GM19372 (cell line): Measurements from ENCODE around the gene UCKL1.
"Not testable (repeated sequence)": the region's sequence is repeated elsewhere in the genome, so short reads cannot be mapped to it uniquely, and the experiment has no call there.

Source experiments
- ATAC-seq: cut with Tn5 transposase; IDR thresholded peaks from one replicate; pipeline ENCODE4 v1.9.1; 2021; ENCODE audit warnings: mild to moderate bottlenecking, low read depth, moderate library complexity; ENCODE audit not compliant: unreplicated experiment

The UCKL1 gene

DNA sequence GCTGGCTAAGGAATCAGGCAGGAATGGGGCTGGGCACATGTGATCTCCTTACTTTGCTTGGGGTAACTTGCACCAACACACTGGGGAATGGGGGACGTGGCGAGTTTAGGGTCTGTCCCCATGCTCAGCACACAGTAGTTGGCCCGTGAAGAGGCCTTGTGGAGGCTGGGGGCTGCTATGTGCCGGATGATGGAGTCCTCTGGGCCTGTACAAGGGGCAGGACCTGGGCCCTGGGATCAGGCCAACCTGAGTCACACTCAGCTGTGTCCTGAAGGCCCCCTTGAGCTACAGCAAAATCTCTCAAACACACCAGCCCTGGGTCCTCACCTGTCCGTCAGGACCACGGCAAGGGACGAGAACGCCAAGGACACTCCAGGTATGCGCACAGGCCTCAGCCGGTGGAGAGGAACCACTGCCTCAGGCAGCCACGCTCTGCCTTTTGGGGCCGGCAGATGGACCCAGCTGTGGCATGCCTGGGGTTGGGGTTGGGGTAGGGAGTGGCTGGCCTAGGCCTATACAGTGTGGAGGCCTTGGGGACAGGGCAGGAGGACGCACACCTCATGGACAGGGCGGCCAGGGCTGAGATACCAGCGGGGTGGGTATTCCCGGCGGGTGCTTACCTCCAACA is 11.1 kb downstream of the UCKL1 start:
- no peak for ATAC-seq

DNA sequence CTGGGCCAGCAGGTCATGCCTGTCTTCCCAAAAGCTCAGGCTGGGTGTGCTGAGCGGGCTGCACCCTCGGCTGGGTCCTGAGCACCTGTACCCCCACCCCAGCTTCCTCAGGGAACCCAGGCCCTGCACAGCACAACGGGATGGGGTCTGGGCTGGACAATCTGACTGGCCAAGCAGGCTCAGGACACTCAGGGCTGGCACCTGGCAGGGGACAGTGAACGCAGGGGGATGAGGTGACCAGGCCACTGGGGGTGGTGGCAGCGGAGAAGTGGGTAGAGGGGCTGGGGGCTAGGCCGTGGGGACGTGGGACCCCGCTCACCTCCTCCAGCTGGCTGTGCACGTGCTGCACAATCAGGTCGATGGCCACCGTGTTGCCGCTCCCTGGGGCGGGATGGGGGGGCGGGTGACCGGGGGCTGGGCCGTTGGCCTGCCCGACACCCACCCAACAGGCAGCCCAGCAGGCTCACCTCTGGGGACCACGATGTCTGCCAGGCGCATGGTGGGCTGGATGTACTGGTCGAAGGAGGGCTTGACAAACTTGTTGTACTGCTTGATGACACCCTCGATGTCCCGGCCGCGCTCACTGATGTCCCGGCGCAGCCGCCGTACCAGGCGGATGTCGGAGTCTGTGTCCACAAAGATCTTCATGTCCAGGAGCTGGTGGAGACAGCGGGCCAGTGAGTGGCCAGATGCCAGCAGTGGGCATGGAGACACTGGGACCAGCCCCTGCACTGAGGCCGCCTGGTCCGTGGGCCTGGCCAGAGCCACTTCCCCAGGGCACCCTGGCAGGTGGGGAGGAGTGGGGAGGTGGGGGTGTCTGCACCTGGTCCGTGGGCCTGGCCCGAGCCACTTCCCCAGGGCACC is 11.9 kb downstream of the UCKL1 start:
- no peak for ATAC-seq

DNA sequence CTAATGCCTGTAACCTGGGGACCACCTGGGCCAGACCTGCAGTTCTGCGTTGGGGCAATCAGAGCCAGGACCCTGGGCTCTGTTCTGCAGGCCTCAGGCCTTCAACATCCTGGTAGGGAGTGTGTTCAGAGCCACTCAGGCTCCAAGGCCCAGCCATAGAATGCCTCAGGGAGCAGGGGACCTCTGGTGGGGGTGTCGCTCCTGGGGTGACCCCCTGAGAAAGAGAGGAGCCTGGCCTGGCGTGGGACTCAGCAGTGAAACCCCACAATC is 12.5 kb downstream of the UCKL1 start:
- ATAC-seq = no peak

DNA sequence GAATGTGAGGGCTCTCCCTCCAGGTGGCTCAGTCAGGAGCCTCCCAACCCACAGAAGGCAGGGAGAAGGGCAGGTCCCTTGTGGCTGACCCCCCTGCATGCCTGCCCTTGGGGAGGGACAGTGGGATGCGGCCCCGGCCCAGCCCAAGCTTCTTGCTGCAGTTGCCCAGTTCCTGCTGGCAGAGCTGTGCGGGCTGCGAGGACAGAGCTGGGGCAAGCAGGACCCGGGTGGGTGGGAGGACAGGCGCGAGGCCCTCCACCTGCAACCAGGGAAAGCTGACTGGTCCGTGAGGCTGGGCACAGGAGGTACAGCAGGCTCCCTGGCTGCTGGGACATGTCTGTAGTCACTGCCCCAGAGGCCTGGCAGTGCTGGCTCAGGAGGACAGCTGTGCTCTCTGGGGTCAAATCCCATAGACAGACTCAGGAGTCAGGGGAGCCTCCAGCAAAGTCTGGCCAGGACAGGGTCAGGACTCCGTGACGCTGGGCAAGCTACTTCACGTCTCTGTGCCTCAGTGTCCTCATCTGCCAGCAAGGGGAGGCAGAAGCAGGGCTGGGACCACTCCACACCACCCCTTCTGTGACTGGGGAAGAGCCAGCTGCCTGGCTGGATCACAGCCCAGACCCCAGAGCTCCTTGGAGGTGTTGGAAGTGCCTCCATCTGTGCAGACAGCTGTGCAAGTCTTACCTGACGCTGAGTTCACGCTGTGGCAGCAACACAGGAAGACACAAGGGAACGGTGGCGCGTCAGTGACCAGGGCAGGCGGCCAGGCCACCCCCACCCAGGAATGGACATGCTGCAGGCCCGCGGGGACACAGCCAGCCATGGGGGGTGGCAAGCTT is 13.0 kb downstream of the UCKL1 start:
- no peak for ATAC-seq

DNA sequence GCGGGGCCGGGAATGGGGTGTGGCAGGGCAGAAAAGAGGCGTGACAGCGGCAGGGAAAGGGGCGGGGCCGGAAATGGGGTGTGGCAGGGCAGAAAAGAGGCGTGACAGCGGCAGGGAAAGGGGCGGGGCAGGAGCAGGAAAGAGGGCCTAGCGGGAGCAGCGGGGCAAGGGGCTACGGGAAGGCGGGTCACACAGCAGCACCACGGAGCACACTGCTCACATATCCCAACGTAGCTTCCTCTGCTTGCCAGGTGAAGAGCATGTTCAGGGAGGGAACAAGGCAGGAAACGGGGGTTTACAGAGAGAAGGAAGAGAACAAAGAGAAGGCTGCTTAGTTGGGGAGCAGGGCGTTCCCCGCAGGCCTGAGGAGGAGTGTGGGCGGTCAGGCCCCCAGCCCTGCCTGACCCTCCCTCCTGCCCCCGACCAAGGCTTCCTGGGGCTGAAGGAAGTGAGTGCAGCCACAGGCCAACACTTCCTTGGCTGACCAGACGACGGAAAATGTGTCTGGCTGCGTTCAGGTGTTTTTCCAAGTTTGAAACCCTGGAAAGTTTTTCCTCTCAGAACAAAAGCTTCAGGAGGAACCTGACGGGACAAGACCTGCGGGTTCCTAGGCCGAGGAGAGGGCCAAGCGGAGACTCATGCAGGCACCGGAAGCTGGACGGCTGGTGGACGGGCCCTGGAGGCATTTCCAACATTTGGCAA is 13.8 kb downstream of the UCKL1 start:
- ATAC-seq = no peak

DNA sequence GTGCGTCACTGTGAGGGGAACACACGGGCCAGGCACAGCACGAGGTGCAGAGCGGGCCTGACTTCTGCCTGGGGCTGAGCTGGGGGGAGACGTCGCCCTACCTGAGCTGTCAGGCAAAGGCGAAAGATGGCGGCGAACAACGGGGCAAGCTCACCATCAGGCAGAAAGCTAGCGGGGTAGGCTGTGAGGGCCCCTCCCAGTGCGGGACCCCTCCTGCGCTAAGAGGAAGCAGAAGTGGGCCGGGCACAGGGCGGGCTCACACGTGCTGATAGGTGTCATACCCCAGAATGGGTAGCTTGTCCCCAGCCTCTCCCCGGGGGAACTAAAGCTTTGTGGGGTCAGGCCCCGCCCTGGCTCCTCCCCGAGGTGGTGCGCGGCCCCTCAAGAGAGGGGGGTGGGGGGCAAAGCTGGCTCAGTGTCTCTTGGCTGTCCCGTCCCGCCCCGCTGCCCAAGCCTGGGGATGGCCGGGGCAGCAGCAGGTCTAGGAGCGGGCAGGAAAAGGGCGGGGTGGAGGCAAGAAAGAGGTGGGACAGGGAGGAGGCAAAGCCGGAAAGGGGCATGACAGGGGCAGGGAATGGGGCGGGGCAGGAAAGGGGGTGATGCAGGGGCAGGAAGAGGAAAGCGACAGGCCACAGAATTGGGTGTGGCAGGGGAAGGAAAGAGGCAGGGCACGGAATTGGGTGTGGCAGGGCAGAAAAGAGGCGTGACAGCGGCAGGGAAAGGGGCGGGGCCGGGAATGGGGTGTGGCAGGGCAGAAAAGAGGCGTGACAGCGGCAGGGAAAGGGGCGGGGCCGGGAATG is 14.7 kb downstream of the UCKL1 start:
- ATAC-seq = no peak

DNA sequence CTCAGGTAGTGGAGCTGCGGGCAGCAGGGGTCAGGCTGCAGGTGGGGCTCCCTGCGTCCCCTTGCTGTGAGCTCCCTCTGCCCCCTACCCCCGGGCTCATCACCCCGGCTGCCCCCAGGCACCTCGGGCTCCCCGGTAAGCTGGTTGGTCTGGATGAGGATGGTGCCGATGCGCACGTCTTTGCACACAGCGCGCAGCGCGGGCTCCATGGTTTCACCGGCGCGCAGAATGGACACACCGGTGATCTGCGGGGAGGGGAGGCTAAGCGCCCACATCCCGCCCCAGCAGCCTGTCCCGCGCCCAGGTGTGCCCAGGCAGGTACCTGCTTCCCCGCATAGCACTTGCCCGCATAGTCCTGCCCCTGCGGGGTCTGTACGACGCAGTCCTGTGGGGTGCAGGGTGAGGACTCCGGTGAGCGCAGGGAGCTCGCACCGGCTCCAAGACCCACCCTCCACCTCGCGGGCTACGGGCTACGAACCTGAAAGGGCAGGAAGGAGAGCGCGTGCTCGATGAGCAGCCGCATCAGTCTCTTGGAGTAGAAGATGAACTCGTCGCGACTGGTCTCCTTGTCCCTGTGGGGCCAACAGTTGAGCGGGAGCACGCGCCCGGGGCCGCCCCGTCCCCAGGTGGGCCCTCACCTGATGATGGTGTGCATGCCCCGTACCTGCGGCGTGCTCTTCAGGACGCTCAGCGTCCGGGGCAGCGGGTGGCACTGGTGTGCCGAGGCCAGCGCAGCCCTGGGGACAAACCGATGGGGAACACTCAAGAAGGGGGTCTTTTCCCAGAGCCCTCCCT is 15.5 kb downstream of the UCKL1 start:
- ATAC-seq = no peak

DNA sequence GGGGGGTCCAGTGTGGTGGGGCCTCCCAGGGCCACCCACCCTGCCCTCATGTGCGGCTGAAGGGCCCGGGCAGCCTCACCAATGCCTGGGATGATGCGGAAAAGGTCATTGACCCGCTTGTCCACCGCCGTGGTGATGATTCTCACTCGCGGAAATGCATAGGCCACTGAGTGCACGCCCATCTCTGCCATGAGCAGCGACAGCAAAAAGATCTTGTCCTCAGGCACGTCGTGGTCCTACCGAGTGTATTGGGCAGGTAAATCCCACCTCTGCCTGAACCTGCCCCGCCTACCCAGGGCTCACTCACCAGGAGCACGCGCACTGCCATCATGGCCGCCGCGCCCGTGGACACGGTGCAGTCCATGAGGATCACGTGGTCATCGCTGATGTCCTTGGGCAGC is 16.1 kb downstream of the UCKL1 start:
- no peak for ATAC-seq

DNA sequence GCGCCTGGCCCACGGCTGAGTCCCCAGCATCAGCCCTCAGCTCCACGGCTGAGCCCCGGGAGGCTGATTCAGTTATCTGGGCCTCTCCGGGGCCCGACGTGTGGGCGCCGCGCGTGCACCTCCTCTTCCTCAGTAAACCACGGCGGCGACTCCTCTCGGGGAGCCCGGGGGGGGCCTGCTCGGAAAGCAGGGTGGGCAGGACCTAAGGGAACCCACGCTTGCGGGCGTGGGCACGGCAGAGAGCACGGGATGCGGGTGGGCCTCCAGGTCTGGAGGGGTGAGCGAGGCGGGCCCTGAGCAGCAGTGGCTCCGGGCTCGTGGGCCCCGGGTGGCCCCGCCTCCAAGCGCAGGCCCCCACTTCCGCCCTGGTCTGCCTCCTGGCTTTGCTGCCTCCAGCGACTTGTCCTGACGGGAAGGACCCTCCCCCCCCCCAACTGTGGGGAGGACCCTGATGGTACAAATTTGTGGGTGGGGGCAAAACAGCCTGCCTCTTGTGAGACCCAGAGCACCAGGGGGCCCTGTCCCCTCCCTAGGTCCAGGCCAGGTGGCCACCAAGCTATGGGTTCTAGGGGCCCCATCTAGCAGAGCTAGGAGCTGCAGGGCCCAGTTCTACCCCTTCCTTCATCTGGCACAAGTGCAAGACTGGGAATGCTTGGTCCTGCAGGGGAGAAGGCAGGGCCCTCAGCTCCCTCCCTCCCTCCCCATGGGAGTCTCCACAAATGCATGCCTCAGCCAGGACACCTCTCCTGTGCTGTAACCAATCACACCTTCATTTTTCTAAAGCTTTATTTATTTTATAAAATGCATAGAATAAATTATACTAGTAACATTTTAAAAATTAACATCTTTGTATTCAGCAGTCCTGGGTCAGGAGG is 16.9 kb downstream of the UCKL1 start:
- ATAC-seq = no peak

DNA sequence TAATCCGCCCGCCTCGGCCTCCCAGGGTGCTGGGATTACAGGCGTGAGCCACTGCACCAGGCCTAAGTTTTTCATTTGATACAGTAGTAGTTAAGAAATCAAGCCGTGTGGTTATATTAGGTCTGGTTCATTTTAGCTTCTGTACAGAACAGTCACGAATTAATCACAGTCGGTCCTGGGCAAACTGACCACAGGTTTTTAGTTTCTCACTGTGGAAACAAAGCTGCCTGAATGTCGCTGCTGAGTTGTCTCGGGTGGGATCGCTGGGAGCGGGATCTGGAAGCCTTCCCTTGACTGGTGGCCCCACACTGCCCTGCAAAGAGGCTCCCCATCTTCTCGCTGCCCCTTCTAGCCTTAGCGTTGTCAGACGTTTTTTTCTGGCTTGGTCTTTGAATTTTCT is 18.6 kb downstream of the UCKL1 start:
- ATAC-seq = no peak

DNA sequence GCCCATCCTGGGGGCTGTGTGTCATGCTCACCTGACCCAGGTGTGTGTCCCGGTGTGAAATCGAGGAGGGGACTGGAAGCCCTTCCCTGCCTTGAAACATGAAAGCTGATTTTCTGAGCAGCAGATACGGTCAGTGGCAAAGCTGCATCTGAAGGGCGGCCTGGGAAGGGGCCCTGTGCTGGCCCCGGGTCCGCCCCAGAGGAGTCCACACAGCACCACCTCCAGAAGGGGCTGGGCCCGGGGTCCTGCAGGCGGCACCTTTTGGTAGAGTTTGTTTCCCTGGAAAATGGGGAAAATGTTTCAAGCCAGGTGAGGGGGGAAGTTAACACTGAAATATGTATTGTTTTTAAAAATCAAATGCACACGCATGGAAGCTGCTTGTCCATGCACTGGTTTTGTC is 20.8 kb downstream of the UCKL1 start:
- ATAC-seq = no peak

DNA sequence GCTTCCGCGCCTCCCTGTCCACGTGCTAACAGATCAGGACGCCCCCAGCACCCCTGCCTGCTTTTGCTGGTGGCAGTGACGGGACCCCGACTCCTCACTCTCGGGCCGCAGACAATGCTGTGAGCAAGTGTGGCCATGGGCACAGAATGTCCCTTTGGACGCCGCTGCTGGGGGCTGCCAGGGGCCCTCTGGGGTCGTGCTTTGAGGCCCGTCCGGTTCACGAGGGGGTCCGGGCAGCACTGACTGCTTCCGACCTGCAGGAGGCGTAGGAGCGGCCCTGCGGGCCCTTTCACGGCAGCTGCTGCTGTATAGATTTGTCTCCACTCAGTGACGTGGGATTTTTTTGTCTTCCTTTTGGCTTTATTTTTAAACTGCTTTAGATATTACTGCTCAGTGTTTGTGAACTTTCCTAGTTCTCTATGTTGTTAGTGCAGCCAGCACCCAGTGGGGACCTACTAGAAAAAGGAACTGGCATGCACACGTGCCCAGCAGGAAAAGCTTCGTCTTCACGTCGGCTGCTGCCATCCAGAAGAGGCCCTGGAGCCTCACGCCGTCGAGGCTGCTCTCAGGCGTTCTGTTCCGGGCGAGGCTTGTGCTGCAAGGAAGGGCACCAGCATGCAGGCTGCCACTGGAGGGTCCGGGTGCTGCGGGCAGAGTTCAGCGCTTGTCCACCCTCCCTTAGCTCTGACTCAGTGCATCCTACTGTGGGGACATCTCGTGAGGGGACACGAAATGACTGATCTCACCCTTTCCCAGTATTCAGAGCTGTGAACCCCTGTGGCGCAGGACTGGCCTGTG is 21.7 kb downstream of the UCKL1 start:
- no peak for ATAC-seq

DNA sequence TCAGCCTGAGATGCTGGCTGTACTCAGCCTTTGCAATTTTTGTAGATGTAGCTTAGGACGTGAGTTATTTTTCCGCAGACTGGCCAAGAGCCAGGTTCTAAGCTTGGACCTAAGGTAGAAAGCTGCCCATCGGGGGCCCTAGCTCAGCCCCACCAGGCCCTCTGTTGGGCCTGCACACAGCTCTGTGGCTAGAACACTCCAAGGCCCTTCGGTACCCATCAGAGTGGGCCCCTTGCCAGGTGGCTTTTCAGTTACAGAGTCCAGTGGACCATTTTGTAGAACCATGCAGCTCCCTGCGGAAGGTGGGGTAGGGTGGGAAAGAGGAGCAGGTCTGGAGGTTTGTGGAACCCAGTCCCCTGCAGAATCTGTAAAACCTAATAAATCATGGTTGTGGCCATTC is 22.6 kb downstream of the UCKL1 start:
- ATAC-seq = no peak

DNA sequence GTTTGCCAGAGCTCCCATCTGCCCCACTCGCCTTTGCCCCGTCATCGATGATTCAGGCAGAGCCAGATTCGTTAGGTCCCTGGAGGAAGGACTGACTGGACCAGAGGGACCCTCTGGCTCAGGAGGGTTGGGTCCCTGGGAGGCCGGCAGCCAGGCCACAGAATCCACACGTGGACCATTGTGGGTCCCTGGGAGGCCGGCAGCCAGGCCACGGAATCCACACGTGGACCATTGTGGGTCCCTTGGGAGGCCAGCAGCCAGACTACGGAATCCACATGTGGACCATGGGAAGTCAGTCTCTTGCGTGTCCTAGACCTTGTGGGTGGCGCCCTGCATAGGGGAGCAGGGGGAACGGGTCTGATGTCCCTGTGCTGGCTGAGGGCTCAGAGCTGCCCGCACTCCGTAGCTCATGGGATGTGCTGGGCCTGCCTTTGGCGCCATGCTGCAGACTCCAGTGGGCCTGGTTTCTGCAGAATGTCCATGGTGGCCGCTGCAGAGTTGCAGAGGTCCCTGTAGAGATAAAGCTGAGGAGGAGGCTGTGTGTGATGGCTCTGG is 23.5 kb downstream of the UCKL1 start:
- no peak for ATAC-seq

DNA sequence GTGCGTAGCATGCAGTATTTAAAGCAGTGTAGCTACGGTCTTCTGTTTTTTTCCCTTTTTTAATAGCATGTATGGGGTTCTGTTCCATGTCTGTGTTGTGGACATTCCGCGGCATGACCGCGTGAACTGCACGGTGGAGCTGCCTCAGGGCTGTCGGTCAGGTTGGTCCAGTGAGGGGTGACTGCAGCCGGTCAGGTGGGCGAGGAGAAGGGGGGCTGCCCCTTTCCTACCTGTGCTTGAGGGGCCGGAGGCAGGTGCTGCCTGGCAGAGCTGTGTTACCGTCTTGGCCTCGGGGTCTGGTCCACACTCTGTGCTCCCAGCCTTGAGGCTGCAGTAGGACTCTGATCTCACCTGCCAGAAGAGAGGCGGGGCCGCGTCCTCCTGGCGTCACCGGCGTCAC is 24.5 kb downstream of the UCKL1 start:
- no peak for ATAC-seq

DNA sequence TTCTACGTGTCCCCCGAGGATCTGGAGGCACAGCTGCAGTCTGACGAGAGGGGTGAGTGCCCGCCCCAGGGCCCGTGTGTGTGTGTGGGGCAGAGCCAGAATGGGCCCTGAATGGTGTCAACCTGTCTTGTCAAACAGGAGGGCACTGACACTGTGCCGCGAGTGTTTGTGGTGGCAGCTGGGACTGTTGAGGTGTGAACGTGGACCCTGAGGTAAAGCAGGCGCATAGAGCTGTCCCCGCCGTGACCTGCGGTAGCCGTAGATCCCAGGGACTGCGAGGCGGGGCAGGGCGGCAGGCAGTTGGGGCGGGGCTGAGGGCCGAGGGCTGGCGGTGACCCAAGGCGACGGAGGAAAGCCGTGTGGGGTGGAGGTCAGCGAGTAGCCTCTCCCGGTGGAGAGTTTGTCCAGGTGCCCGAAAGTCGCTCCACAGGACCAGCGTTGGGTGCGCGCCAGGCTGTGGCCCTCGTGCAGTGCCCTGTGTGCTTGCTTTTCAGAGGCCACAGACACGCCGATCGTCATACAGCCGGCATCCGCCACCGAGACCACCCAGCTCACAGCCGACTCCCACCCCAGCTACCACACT is 25.2 kb downstream of the UCKL1 start:
- ATAC-seq = no peak

DNA sequence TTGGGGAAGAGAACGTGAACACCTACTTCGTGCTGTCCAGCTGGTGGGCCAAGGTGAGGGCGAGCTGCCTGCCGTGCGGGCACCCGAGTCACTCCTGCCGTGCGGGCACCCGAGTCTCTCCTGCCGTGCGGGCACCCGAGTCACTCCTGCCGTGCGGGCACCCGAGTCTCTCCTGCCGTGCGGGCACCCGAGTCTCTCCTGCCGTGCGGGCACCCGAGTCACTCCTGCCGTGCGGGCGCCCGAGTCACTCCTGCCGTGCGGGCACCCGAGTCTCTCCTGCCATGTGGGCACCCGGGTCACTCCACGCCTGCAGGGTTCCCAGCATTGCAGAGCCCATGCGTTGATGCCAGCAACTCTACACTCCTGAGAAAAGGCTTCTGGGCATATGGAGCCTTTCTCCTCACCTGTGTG is 26.7 kb downstream of the UCKL1 start:
- ATAC-seq = not testable (repeated sequence)
